COLO668 (cell line): ENCODE data around the gene WDFY2.
"Not testable (repeated sequence)": the region's sequence is repeated elsewhere in the genome, so short reads cannot be mapped to it uniquely, and the experiment has no call there.

ENCODE experiments used
- DNase-seq: peaks from one replicate; lab custom pipeline; 2025; ENCODE audit not compliant: unreplicated experiment; lab: John Stamatoyannopoulos, UW

The WDFY2 gene

DNA sequence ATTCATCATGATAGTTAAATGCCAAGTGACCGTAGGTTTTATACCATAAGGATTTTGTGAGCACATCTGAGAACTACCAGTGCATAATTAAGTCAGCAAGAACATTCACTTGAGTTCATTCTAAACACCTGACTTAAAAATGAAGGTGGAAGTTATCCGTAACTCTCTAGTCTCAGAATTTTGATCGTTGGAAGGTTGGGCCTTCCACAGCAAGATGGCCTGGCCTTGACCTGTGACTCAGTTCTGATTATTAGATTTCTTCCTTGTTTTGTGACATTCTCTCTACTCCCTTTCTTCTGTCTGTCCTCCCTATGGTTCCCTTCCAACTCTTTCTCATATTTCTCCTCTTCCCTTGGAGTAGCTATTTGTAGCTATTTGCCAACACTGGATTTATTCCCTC lies 20.0 kb upstream of the WDFY2 start:
- no peak for DNase-seq

DNA sequence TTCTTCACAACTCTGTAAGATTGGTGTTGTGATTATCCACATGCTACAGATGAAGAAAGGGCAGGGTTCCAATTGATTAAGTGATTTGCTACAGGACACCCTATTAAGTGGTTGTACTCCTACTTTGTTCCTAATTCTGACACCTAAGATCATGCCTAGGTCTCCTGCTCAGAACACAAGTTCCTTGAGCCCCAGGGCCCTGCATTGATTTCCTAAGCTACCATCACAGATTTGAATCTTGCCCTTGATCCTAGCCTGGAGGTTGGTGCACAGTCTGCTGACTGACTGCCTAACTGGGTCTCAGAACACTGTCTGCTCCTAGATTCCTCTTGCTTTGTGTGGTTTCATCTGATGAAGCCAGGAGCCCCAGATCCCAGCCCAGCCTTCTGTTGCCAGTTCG lies 19.6 kb upstream of the WDFY2 start:
- DNase-seq: no peak

DNA sequence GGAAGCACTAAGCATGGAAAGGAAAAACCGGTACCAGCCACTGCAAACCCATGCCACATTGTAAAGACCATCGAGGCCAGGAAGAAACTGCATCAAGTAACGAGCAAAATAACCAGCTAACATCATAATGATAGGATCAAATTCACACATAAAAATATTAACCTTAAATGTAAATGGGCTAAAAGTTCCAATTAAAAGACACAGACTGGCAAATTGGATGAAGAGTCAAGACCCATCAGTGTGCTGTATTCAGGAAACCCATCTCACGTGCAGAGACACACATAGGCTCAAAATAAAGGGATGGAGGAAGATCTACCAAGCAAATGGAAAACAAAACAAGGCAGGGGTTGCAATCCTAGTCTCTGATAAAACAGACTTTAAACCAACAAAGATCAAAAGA lies 15.3 kb upstream of the WDFY2 start:
- DNase-seq: not testable (repeated sequence)

DNA sequence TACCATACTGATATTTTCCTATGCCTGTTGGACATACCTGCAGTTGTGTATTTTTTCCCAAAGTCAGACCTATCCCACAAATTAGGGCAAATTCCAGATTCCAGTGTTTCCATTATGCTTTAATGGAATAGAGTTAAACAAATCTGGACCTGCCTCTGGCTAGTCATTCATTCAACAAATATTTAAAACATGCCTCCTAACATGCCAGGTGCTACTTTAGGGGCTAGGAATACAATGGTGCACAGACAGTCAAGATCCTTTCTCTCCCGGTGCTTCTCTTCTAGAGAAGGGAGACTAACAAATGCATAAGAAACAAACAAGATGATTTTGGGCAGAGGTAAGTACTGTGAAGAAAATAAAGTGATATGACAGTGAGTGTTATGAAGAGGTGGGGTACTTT lies 7.5 kb upstream of the WDFY2 start:
- no peak for DNase-seq

DNA sequence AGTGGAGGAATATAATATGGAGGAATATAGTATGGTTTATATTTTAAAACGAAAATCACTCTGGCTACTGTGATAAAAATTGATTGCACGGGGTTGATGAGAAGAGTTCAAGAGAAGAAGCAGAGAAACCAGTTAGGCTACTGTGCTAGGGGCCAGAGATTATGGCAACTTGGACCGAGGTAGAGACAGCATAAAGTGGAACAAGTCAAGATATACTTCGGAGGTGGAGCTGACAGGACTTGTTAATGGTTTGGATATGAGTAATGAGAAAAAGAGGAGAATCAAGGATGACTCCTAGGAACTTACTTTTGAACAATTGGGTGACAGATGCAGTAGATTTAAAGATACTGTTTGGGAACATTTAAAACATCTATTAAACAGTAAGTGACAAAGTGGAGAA lies 6.6 kb upstream of the WDFY2 start:
- no peak for DNase-seq

DNA sequence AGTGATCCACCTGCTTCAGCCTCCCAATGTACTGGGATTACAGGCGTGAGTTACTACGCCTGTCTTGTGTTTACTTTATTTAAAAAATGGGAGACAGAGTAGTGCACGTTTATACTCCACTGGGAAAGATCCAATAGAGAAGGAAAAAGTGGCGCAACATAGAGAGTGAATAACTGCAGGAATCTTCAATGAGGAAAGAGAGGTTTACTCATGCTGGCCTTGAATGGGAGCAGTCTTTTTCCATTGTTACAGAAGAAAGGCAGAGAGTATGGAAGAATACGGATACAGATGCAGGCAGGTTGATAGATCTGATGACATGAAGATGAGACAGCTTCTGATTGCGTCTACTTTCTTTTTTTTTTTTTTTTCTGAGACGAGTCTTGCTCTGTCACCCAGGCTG lies 4.6 kb upstream of the WDFY2 start:
- DNase-seq: no peak

DNA sequence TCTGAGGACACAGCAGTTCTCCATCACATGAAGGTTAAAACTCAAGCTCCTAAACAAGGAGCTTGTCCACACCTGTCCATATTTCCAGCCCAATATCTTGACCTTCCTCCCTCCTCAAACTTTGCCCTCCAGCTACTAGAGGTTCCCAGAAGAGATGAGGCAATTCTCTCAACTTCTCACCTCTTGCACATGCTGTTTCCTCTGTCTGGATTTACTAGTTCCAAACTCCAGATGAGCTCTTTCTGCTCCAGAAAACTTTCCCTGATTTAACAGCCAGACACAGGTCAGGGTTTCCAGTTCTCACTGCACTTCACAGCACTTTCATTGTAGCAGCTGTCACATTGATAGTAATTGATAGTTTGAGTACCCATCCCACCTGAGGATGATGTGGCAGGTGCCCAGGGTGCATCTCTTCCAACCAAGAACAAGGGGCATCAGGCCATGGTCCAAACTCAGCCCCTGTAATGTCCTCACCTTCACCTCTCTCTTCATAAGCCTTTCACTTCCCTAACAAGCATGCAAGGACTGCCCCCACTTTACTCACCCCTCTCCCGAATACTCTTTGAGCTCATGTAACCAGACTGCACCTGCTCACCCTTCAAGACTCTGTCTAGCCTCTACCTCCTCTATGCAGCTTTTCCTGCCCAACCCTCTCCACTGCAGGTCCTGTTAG lies 3.0 kb upstream of the WDFY2 start:
- no peak for DNase-seq

DNA sequence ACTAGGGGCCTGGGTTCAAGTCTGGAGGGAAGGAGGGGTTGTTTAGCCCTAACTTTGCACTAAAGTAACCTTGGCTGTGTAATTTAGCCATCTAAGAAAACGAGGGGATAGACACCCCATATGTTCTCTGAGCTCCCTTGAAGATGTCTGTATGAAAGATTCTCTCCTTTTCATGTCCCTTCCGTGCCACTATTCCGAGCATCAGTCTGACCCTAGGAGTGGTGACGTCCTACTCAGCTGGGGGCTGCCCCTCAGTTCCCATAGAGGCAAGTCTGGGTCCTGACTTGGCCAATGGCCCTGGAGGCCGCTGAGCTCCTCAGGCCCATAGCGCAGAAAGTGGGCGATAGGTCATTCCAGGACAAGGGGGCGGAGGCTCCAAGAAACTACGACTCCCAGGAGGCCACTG lies 790 bp upstream of the WDFY2 start:
- no peak for DNase-seq

DNA sequence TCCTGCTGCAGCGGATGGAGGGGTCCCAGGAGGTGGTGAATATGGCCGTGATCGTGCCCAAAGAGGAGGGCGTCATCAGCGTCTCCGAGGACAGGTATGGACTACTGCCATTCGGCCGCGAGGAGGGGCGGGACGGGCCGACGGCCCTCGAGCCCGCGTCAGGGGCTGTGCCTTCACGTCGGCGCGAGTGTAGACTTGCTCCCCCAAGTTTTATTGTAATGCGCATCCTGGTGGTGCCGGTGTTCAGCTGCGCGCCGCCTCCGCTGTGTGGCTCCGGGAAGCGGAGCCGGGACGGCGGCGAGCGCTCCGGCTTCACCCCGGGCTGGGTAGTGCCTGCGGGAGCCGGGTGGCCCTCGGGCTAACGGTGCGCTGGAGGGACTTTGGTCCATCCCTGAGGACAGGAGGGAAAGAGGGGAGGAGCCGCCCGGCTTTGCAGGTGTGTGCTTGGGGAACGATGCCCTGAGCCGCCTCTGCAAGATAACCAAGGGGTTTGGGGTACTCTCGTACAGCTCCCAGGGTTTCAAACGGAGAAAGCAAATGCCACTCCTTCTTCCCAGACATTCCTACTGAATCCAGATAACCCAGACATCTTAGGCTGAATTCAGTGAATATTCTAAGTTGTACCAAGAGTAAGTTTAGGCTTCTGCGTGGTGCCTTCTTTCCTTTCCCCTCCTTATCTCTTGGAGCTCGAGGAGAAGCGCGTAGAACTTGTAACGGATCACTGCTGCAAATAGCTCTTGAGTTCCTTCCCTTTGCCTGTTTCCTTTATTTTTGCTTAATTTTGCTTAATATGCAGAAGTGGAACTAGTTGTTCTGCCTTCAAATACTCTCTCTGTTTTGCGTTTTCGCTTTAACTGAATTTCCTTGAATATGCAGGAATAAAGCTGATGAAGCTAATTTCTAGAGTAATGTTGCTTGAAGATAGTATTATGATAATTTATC lies 740 bp downstream of the WDFY2 start:
- peak; percentile 90 for DNase-seq

DNA sequence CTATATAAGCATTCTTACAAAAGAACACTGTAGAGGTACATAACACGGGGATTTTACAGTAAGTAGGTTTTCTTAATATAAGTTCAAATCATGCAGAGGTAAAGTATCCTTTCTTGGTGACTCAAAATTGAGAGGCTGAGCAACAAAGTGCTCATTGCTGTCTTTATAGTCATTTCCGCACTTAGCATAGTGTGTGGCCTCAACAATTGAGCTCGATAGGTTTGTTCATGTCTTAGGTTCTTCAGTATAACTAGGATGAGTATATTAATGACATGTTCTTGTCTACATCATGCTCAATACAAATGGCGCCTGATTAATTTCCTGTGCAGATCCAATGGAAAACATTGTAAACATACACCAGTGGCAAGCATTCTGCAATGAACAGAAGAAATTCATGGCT lies 1.4 kb downstream of the WDFY2 start:
- no peak for DNase-seq

DNA sequence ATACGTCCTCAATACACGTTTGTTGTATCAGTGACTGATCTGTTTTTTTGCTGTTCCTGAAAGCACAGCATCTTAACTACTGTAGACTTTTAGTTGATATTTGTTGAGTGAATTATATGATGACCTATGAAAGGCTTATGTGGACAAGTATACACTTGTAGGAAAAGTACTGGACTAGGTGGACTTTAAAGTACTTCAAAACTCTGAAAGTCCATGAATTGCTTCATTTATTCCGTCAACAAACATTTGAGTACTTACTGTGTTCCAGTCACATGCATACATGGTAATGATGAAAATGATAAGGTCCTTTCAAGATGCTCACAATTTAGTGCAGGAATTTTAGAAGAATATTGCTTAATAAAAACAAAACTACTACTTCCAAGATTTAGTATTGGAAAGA lies 3.1 kb downstream of the WDFY2 start:
- no peak for DNase-seq

DNA sequence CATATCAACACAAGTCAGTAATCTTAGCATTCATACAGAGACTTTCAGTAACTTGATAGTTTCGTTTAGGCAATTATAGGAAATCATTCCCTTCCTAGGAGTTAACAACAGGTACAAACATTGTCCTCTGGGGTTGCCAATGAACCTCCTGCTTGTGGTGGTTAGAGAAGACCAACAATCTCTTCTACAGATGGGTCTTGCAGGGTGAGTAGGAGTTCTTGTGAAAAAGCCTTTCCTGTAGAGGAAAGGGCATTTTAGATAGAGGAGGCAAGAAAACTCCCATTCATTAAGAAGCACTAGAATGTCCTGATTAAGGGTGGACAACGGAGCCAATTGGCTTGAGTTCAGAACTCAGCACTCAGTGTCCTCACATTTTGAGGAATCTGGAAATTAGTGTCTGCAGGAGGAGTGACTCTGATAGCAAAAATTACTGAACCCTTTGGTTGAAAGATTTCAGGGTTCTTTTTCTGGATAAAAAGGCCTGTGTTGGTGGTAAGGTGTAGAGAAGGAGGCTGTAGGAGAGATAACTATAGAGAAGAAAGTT lies 4.2 kb downstream of the WDFY2 start:
- DNase-seq: no peak

DNA sequence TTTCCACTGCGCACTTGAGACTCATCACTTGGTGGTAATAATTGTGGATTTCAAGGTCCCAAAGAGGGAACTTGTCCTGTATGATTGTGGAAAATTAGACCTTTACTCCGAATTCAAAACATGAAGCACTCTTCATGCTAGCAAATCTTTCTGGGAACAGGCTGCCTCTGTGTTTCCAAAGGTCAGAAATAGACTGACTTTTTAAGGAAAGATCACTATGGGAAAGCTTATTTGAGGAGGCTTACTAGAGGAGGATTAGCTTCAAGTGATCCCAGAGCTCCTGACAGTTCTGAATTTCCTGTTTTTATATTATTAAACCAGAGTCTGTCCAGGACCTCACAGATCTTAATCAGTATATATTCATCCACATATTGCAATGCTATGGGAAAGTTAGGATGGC lies 5.5 kb downstream of the WDFY2 start:
- no peak for DNase-seq

DNA sequence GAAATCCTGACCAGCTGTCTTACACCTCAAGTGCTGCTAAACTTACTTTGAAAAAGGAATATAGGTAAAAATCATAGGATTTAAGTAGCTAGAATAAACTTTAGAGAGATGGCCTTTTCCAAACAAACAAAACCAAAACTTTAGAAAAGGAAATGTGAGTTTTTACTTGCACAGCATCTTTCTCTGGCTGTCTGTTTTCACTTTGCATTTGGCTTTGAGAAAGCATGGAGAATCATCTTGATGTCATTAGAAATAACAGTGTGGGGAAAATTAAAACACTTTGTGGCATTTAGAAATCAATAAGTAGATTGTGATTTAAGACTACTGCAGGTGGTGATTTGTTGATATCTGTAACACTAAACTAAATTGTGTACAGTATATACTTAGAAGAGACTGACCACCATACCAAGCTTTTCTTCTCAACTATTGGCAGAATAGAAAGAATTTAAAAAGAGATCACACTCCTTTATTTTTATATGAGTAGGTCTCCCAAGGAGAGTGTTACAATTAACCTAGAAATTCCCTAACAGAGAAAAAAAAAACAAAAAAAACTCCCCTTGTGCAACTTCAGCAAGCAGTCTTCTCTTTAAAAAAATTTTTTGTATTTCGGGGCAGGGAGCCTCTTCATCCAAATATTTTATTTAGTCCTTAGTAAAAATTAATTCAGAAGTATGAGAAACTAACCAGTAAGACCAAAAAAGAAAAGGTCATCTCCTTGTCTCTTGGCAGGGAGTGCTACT lies 6.1 kb downstream of the WDFY2 start:
- no peak for DNase-seq

DNA sequence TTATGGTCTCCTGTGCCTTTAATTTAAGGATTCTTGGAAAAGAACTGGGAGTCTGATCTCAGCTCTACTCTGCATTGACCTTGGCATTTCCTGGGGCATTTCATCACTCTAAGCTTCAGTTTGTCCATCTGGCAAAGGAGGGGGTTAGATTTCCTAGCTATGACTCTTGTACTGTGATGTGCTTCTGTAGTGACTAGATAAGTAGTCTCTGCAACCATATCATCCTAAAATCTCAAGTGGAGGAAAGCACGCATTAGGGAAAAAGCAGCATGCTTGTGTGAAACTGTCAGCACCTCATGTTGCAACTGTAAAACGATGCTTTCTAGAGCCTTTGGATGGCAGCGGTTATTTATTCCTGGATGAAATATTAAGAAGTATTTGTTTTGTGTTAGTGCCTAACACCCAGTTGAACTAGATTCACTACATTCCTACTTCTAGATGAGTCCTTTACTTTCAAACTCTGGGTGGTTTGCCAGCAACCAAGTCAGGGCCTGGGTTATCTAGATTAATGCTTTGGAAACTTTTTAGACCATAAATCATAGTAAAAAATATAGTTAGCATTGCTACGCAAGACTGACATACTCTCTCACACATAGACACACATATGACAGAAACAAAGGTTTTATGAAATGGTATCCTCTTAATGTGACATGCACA lies 6.8 kb downstream of the WDFY2 start:
- no peak for DNase-seq

DNA sequence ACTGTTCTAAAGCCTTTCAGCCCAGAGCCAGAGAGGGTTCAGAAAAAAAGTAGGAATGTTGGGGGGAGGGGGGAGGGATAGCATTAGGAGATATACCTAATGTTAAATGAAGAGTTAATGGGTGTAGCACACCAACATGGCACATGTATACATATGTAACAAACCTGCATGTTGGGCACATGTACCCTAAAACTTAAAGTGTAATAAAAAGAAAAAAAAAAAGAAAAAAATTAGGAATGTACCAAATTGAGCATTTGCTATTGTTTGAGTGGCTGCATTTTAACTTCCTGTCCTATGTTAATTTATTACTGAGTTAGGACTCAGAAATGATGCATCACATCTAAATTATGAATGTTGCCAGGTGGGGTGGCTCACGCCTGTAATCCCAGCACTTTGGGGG lies 7.7 kb downstream of the WDFY2 start:
- DNase-seq: not testable (repeated sequence)

DNA sequence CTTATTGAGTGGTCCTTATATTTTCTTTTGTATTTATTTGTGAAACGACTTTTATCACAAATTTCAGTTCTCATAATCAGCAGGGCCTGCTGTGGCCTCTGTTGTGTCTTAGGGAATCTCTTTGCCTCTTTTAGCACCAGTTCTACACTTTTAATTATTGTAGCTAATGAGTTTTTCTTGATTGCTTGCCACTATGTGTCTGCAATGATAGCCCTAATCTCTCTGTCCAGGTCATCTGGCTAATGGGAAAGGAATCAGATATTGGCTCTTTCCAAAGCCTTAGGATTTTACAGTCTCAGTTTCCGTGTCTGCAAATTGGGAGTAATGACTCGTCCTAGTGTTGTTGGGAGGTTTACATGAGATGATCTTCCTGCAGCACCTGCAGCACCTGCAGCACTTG lies 10.2 kb downstream of the WDFY2 start:
- DNase-seq: no peak

DNA sequence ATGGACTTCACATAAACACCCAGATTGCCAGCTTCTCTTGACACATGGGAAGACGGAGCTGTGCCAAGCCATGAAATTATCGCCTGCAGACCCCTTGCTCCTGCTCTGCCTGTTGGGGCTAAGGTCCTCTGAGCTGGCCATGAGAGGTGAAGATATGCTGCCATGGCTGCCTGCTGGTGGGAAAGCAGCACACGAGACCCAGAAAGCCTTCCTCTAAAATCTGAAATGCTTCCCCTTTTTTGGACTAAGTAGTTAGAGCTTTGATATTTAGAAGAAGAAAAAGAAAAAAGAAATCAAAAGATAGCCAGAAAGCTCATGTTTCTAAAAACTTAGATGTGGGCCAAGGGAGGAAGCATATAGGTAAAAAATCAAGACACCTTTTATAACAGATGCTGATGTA lies 11.2 kb downstream of the WDFY2 start:
- DNase-seq: no peak

DNA sequence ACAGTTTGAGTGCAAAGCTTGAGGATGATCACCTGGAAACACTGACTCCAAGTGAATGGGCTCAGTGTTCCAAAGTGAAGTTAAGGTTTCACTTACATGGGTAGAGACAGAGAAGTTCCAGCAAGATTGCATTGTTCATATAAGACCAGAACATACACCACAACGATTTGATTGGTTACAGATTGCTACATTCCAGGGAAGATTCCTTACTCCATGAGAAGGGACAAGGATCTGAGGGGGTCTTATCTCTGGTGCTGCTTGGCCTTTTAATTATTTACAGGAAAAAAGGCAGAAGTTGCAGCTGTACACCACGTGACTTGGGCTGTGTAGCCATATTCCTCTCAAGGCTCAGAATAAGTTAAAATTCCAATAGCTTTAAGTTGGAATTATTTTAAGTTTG lies 12.3 kb downstream of the WDFY2 start:
- DNase-seq: no peak

DNA sequence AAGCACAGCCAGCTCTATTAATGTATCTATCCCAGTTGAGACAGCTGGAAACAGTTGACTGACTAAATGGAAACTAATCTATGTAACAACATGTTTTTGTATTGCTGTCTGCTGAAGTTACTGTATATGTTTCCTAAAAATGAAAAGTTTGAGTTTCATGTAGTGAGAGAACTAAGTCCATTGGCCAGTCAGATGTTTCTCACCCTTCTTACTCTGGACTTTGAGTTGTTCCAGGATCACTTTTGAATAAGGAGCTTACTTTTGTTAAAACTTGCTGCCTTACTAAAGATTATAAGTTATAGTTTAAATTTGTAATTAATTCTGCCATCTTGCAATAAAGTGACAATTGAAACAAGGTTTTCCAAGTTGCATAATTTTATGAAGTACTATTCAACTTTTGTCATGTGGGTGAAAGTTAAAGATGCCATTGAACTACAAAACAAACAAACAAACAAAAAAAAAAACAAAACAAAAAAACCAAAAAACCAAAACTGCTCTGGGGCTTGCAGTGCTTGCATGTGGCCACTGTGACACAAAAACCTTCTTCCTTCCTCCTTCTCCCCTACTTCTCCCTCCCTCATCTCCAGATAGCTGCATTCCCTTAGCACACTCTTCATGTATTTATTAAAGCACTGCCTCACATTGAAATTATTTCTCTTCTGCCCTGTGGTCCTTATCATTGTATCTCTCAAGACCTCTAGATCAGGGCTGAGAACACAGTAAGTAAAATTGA lies 15.3 kb downstream of the WDFY2 start:
- no peak for DNase-seq
